Hepatic stellate cell (primary cell): Measurements from ENCODE around the gene GPC6.
"Not testable (repeated sequence)": the region's sequence is repeated elsewhere in the genome, so short reads cannot be mapped to it uniquely, and the experiment has no call there.

Experiments
- DNase-seq: peaks from one replicate; pipeline ENCODE4 v3.0.0; 2011; ENCODE audit warnings: low spot score

GPC6 gene

GRCh38 chr13:94328381-94329041 is 1101.9 kb downstream of the GPC6 start:
- no peak for DNase-seq

GRCh38 chr13:94329277-94329676 is 1102.7 kb downstream of the GPC6 start:
- no peak for DNase-seq

DNA sequence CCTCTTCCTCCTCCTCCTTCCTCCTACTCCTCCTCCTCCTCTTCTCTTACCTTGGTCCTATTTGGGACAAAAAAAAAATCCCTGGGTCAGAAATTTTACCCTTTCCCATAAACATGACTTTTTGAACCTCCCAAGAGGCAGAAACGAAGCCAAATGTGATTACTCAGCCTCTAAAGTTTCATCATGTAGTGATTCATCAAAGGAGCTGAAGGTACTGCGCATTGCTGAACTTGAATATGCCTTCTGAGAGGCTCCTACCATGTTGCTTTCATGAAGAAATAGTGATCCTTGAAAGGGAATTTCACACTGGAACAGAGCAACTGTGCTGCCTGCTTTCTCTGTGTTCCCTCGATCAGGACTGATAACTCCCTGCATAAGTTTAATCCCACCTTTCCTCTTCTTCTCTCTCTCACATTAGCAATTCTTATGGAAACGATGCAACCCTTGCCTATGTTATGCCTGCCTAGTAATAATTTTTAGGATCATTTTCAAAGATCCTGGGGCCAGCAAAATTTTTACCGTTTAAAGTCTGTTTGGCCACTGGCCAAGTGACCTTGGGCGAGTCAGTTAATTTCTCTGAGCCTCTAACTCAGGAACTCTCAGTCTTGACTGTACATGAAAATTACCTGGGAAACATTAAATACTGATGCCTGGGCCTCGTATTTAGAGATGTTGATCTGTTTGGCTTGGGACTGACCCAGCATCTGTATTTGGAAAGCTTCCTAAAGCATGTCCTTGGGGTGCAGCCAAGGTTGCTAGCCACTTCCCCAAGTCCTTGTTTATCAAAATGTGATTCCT is 1103.3 kb downstream of the GPC6 start:
- no peak for DNase-seq

DNA sequence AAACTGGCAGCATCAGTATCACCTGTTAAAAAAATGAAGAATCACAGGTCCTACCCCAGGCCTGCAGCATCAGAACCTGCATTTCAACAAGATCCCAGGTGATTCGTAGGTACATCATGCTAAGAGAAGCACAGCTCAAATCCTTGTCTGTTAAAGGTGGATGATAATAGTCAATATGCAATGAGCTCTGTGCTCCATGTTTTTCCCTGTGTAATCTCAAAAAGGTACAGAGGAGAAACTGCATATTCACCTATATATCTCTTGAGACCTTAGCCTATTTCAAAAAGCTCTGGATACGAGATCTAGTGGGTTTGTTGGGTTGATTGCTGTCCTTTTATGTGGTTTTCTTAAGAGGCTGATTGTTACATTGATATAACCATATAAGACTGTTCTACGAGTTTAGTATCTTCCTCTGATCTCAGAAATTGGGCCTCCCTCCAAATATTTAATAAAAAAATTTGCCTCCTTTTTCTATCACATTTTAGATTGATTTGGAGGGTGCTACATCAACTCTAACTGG is 1104.0 kb downstream of the GPC6 start:
- no peak for DNase-seq

DNA sequence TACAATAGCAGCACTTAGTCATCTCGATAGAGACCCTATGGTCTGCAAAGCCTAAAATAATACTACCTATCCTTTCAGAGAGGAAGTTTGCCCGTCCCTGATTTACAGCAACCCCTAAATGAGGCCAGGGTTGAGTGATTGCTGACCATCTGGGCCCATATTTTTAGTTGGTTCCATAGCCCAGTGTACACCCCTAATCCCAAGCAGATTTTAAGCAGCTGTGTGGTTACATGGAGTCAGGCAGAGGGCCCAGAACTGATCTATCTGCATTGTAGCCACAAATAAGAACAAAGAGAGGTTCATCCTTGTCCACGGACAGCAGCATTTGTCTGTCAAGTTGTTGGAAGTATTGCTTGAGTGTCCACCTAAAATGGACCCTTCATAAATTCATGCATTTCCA is 1104.7 kb downstream of the GPC6 start:
- DNase-seq: no peak

DNA sequence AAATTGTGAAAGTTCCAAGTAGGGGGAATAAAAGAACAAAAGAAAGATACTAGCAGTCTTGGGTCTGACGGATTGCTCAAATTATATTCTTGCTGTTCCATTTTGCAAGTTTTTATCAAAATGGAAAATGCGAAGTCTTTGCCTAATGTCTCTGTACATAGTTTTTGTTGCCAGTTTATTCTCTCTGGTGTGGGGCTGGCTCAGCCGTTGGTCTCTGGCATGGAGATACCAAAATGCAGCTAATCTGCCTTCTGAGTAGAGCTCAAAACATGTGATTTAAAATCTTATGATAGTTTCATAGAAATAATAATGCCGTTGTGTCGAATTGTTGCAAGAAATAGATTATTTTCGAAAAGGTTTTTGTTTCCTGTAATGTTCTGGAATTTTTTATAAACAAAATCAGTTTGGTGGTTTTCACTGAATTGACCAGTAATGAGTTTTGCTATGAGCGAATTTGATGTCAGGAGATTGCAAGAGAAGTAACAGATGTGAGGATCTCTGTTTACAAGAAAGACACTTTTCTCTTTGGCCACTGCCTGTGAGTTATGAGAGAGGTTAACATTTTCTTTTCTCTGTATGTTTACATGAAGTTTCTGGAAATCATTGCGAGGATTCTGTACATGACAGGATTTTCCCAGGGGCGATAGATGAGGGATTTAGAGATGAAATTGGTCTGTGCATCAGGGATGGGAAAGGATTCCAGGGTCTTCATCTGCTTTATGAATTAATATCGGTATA is 1105.9 kb downstream of the GPC6 start:
- DNase-seq: no peak

DNA sequence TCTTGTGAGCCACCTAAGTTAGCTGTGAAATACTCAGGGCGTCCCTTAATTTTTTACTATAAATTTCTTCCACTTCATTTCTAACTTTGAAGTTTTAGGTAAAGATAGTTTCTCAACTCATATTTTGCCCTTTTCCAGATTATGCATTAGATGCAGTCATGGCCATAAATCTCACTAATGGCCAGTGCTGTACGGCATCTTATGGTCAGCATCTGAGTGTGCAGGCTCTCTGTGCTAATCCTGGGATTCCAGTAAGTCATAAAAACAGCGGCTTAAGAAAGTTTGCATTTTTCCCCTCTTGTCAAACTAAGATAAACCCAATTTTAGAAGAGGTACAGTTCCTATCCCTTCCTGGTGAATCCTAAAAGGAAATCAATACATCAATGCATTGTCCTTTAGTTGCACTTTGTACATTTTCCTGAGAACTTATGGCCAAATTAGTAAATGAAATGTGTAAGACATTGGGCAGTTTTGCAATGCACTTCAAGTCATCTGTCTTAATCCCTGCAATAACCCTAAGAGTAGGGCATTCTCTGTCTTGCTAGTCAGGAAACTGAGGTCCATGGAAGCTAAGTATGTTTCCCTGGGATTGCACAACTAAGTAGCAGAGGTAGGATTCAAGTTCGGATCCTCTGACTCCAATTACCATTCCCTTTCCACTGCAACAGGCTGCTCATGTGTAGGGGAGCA is 1106.7 kb downstream of the GPC6 start:
- no peak for DNase-seq

DNA sequence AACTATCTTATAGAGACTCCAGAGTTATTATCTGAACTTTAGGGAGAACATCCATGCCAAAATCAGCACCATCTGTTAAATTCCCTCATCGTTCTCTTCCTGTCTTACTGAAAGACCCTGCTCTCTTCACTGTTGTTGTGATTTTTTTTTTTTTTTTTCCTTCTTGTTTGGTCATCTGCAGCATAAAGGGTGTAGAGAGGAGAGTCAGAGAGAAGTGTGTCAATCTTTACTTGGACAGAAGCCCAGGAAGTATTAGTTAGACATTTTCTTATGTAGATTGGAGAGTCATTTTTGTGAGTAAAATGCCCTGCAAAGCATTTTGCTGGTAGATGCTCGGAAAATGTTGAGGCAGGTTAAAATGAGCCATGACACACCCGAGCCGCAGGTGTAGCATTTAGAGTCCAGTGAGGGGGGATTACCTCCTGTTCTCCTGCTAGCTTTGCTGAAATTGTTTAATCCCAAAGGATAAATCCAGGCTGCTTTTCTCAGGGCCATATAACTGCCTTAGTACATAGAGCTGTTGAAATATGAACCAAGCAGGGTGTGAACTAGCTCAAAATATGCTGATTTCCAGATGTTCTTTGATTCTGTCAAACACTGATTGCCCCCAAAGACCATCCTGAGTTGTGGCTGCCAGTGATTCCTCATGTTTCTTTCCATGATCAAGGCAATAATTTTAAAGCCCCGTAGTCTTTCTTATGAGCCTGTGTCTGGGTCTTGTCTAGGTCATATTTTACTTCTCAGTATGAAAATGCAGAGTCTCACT is 1109.3 kb downstream of the GPC6 start:
- no peak for DNase-seq

GRCh38 chr13:94339116-94339687 is 1112.6 kb downstream of the GPC6 start:
- no peak for DNase-seq

DNA sequence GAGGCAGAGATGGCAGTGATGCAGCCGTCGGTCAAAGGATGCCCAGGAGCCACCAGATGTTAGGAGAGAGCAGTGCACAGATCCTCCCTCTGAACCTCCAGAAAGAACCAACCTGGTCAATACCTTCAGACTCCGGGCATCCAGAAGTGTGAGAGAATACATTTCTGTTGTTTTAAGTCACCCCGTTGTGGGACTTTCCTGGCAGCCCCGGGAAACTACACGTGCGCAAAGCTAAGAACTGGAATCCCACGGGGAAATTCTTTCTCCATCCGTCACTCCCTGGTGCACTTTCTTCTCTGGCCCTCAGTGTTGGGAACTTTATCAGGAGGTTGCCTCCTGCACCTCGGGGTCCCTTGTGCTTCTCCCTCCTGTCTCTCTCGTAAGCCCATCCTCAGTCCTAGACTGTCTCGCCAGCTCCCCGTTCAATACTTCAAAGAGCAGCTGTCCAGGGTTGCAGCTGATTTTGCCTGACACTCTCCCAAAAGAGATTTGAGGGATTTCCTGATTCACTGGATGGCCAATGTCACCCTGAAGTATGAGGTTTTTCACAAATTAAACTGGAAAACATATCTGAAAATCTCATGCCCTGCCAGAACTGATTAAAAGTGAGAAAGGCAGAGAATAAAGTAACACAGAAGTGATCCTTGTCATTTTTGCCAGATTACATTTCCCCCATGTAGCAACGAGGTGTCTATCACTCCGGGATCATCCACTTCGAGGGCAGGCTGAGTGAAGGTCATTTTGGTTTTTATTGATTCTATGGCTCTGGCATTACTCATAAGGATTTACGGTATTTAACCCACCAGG is 1116.0 kb downstream of the GPC6 start:
- no peak for DNase-seq

- DNase-seq: no peak
Observed at GRCh38 chr13:94343243-94343585, 1116.6 kb downstream of the GPC6 start.

- DNase-seq: not testable (repeated sequence)
Observed at GRCh38 chr13:94343687-94344086, 1117.1 kb downstream of the GPC6 start.

DNA sequence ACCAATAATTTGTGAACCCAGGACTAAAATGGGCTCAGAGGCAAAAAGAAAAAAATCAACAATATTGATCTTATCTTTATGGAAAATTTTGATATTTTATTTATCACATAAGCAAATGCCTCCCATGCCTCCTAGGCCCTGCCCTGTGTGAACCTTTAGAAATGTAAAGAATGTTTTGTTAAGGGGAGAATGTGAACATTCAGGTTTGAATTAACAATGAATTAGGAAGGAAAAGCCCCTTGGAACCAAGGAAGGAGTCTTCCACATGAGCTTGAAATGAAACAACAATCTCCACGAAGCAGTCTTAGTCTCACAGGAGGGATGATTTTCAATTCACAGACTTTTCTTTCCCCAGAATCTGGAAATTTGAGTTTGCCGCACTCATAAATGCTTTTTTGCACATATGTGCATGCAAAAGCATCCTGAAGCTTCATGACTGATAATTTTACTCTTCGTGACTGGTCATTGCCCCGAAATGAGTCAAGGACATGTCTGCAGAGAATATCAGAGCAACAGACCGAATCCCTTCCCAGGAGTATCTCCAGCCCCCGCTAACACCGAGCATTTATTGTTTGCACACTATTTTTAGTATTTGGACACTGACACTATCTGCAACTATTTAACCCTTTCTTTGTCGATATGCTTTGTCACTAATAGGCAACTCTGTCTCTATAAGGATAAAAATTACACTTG is 1117.7 kb downstream of the GPC6 start:
- DNase-seq: no peak

- no peak for DNase-seq
Observed at GRCh38 chr13:94345374-94346195, 1119.0 kb downstream of the GPC6 start.

DNA sequence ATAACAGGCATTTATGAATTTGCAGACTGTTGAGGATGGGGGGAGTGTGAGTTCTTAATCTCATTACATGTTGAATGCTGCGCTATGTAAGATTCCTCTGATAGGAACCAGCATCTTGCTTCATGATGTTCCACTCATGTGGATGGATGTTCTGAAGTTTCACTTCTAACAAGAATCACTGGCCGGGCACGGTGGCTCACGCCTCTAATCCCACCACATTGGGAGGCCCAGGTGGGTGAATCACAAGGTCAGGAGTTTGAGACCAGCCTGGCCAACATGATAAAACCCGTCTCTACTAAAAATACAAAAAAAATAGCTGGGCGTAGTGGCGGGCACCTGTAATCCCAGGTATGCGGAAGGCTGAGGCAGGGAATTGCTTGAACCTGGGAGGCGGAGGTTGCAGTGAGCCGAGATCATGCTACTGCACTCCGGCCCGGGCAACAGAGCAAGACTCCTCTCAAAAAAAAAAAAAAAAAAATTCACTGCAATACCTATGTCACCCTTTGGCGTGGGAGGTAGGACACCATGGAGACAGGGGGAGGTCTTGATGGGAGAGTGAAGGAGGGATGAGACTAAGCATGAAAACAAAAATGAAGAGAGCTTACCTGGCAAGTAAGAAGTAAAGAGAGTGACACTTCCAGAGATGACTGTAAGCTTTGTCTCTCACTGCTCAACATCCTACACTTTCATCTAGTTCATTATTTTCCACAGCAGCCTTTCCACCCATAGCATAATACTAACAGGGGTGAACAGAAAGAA is 1119.8 kb downstream of the GPC6 start:
- DNase-seq: no peak

DNA sequence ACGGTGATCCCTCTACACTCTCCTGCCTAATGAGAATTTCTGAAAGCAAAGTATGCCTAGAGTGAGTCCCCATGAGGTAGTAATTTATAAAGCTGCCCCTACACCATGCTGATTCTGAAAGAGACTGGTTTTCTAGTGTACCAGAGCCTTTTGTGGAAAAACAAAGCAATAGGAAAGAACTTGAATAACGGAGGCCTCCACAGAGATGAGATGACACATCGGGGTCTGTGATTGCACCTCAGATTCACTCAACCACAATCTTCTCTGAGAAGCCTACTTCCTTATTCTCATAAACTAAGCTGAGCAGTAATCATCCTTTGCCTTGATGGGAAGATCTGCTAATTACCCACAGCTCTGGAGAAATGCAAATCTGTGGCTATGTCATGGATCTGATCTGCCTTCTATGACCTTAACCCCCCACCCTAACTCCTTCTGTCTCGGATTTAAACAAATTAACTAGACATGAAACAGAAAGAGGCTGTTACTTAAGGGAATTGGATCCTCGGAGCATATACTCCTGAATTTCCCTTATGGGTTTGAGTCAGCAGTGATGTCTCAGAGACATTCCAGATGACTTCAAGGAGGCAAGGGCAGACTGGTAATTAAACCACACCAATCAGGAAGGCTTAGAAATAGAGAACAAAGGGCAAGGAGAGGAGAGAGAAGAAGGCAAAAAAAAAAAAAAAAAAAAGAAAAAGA is 1124.8 kb downstream of the GPC6 start:
- peak; percentile 35 for DNase-seq

DNA sequence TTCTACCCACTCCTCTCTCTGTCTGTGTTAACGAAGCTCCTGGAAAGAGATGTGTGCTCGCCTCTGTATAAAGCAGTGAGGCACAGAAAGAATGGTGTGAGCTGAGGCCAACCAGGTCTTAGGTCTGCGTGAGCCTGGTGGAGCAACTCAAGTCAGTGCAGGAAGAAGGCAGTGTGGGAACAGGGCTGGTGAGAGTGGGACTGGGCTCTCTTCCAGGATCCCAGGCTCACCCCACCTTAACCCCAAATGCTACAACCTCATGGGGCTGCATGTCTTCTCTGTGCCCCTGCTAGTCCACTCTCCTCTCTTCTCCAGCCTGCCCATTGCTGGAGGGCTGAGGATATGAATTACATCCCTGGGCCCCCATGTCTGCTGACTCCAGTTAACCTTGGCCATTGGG is 1125.5 kb downstream of the GPC6 start:
- no peak for DNase-seq
